ENCODE data around the gene DTWD2.

GRCh38 chr5:118990582-118990981, 2.2 kb upstream of the DTWD2 start:
- TF ChIP-seq CTCF (IDR thresholded peaks at IDR 0.05; ENCODE audit: low read length) (no peak), EZH2 (IDR thresholded peaks at IDR 0.05; ENCODE audit: borderline replicate concordance, low read length) (no peak)
